ENCODE data around the gene CATSPERE. TPM values are rescaled to one million over a fixed set of nuclear protein-coding genes. Genes with fewer than 3 reads are reported as not detected.
"Not testable (repeated sequence)": the region's sequence is repeated elsewhere in the genome, so short reads cannot be mapped to it uniquely, and the experiment has no call there.

Gene CATSPERE
- total RNA-seq, 1 experiment from 2014 or later = 0.14 TPM

- TF ChIP-seq CTCF (IDR thresholded peaks at IDR 0.05; ENCODE audit: insufficient read depth in 1 of 2, low read depth in 1 of 2, low read length in 1 of 2, severe bottlenecking in 1 of 2, unreplicated experiment in 1 of 2) = no peak
- peaks cover 10% of the 10 kb centered on the region; the same call in 1 of the 2 replicates for H3K9me3 ChIP-seq
- no TSS peak for BruUV-seq (replicated peaks)
- H3K36me3 ChIP-seq (ENCODE audit: control insufficient read depth, insufficient read depth, low read length) = no peaks in the 10 kb centered on the region
- Mint-ChIP-seq H3K36me3 (ENCODE audit: insufficient read depth, unreplicated experiment) (peaks cover 21% of the 10 kb centered on the region), H3K9me3 (ENCODE audit: unreplicated experiment) (no peaks in the 10 kb centered on the region), H3K4me3 (ENCODE audit: unreplicated experiment) (peak overlapping the region; percentile 46), H3K4me1 (ENCODE audit: low read depth, unreplicated experiment) (peaks cover 9% of the 10 kb centered on the region), H3K27ac (ENCODE audit: unreplicated experiment) (peak overlapping the region; percentile 74), H3K27me3 (ENCODE audit: insufficient read depth, unreplicated experiment) (no peaks in the 10 kb centered on the region)
- CTCF ChIA-PET = no interaction called here
- DNase-seq = peak; percentile 52 to 60
- H3K4me1 ChIP-seq = peaks cover 28% of the 10 kb centered on the region
- H3K4me3 ChIP-seq (ENCODE audit: low read depth, low read length) = no peak overlapping the region
- no peaks in the 10 kb centered on the region for H3K27me3 ChIP-seq (replicated peaks; ENCODE audit: control insufficient read depth, insufficient read depth, low read length)
- POLR2A ChIA-PET = no interaction called here
- intact Hi-C loops (cut with micrococcal nuclease; ENCODE audit: unreplicated experiment) = no loop called here
Observed at GRCh38 chr1:244662599-244662998, 201.5 kb downstream of the CATSPERE start.

GRCh38 chr1:244664353-244664752 is 203.3 kb downstream of the CATSPERE start:
- H3K9me3 Mint-ChIP-seq (ENCODE audit: unreplicated experiment) = no peaks in the 10 kb centered on the region

GRCh38 chr1:244665771-244666217 is 204.7 kb downstream of the CATSPERE start:
- Mint-ChIP-seq H3K9me3 (ENCODE audit: unreplicated experiment) (no peaks in the 10 kb centered on the region), H3K4me1 (ENCODE audit: low read depth, unreplicated experiment) (peaks cover 9% of the 10 kb centered on the region), H3K27me3 (ENCODE audit: insufficient read depth, unreplicated experiment) (no peaks in the 10 kb centered on the region), H3K4me3 (ENCODE audit: unreplicated experiment) (no peak overlapping the region), H3K36me3 (ENCODE audit: insufficient read depth, unreplicated experiment) (peaks cover 20% of the 10 kb centered on the region), H3K27ac (ENCODE audit: unreplicated experiment) (no peak overlapping the region)
- peaks cover 4% of the 10 kb centered on the region; the same call in 1 of the 2 replicates for H3K9me3 ChIP-seq
- H3K27me3 ChIP-seq (replicated peaks; ENCODE audit: control insufficient read depth, insufficient read depth, low read length) = no peaks in the 10 kb centered on the region
- intact Hi-C loops (cut with micrococcal nuclease; ENCODE audit: unreplicated experiment) = no loop called here
- ChIA-PET POLR2A (no interaction called here), CTCF (no interaction called here)
- TF ChIP-seq CTCF (IDR thresholded peaks at IDR 0.05; ENCODE audit: insufficient read depth in 1 of 2, low read depth in 1 of 2, low read length in 1 of 2, severe bottlenecking in 1 of 2, unreplicated experiment in 1 of 2) = no peak
- no TSS peak for BruUV-seq (replicated peaks)
- H3K36me3 ChIP-seq (ENCODE audit: control insufficient read depth, insufficient read depth, low read length) = no peaks in the 10 kb centered on the region
- H3K4me1 ChIP-seq = peaks cover 28% of the 10 kb centered on the region
- DNase-seq = no peak
- H3K4me3 ChIP-seq (ENCODE audit: low read depth, low read length) = no peak overlapping the region

More at GRCh38 chr1:244664353-244664752, 203.3 kb downstream of the CATSPERE start:
- POLR2A ChIA-PET = no interaction called here
- peaks cover 10% of the 10 kb centered on the region; the same call in 1 of the 2 replicates for H3K9me3 ChIP-seq
- intact Hi-C loops (cut with micrococcal nuclease; ENCODE audit: unreplicated experiment) = no loop called here
- BruUV-seq (replicated peaks) = no TSS peak
- Mint-ChIP-seq H3K27me3 (ENCODE audit: insufficient read depth, unreplicated experiment) (no peaks in the 10 kb centered on the region), H3K36me3 (ENCODE audit: insufficient read depth, unreplicated experiment) (peaks cover 18% of the 10 kb centered on the region), H3K4me3 (ENCODE audit: unreplicated experiment) (no peak overlapping the region), H3K27ac (ENCODE audit: unreplicated experiment) (no peak overlapping the region), H3K4me1 (ENCODE audit: low read depth, unreplicated experiment) (peaks cover 9% of the 10 kb centered on the region)
- CTCF ChIA-PET = interaction anchor here (0.6 kb wide), 1 partner anchor 48 kb away, joined by 6 read pairs; no protein-coding TSS in a partner anchor
- no peaks in the 10 kb centered on the region for H3K36me3 ChIP-seq (ENCODE audit: control insufficient read depth, insufficient read depth, low read length)
- H3K4me3 ChIP-seq (ENCODE audit: low read depth, low read length) = no peak overlapping the region
- DNase-seq = no peak
- H3K27me3 ChIP-seq (replicated peaks; ENCODE audit: control insufficient read depth, insufficient read depth, low read length) = no peaks in the 10 kb centered on the region
- no peak for TF ChIP-seq CTCF (IDR thresholded peaks at IDR 0.05; ENCODE audit: insufficient read depth in 1 of 2, low read depth in 1 of 2, low read length in 1 of 2, severe bottlenecking in 1 of 2, unreplicated experiment in 1 of 2)
- peaks cover 28% of the 10 kb centered on the region for H3K4me1 ChIP-seq

- peaks cover 14% of the 10 kb centered on the region for H3K36me3 Mint-ChIP-seq (ENCODE audit: insufficient read depth, unreplicated experiment)
- H3K4me3 ChIP-seq (ENCODE audit: low read depth, low read length); H3K27me3 Mint-ChIP-seq (ENCODE audit: insufficient read depth, unreplicated experiment); H3K9me3 Mint-ChIP-seq (ENCODE audit: unreplicated experiment); H3K36me3 ChIP-seq (ENCODE audit: control insufficient read depth, insufficient read depth, low read length); DNase-seq; intact Hi-C loops (cut with micrococcal nuclease; ENCODE audit: unreplicated experiment); POLR2A ChIA-PET; CTCF ChIA-PET; H3K27me3 ChIP-seq (replicated peaks; ENCODE audit: control insufficient read depth, insufficient read depth, low read length); H3K4me1 Mint-ChIP-seq (ENCODE audit: low read depth, unreplicated experiment); H3K27ac Mint-ChIP-seq (ENCODE audit: unreplicated experiment); H3K9me3 ChIP-seq; H3K4me3 Mint-ChIP-seq (ENCODE audit: unreplicated experiment); BruUV-seq (replicated peaks): not testable (repeated sequence)
- H3K4me1 ChIP-seq = peaks cover 28% of the 10 kb centered on the region
Observed at GRCh38 chr1:244666672-244667418, 205.8 kb downstream of the CATSPERE start.
